GM21367 (cell line): Measurements from ENCODE around the gene HAUS3.
"Not testable (repeated sequence)": the region's sequence is repeated elsewhere in the genome, so short reads cannot be mapped to it uniquely, and the experiment has no call there.

Source experiments
- ATAC-seq: cut with Tn5 transposase; IDR thresholded peaks from one replicate; pipeline ENCODE4 v1.9.1; 2021; ENCODE audit not compliant: unreplicated experiment

Gene HAUS3

GRCh38 chr4:2275546-2276251 lies 33.8 kb upstream of the HAUS3 start:
- no peak for ATAC-seq

GRCh38 chr4:2275044-2275397 lies 33.1 kb upstream of the HAUS3 start:
- not testable (repeated sequence) for ATAC-seq

- no peak for ATAC-seq
These were observed 32.6 kb upstream of the HAUS3 start for GRCh38 chr4:2274320-2275043.

GRCh38 chr4:2273657-2274319 lies 31.9 kb upstream of the HAUS3 start:
- ATAC-seq: no peak

- no peak for ATAC-seq
These were observed 31.3 kb upstream of the HAUS3 start for GRCh38 chr4:2273221-2273620.

- ATAC-seq: no peak
These were observed 30.9 kb upstream of the HAUS3 start for GRCh38 chr4:2272828-2273120.

- no peak for ATAC-seq
These were observed 30.3 kb upstream of the HAUS3 start for GRCh38 chr4:2272026-2272827.

- no peak for ATAC-seq
These were observed 29.5 kb upstream of the HAUS3 start for GRCh38 chr4:2271279-2272025.

- no peak for ATAC-seq
These were observed 28.6 kb upstream of the HAUS3 start for GRCh38 chr4:2270341-2271165.

GRCh38 chr4:2269618-2270163 lies 27.8 kb upstream of the HAUS3 start:
- ATAC-seq: no peak

GRCh38 chr4:2269206-2269531 lies 27.2 kb upstream of the HAUS3 start:
- ATAC-seq: no peak

GRCh38 chr4:2268357-2269205 lies 26.7 kb upstream of the HAUS3 start:
- no peak for ATAC-seq

GRCh38 chr4:2267841-2268240 lies 25.9 kb upstream of the HAUS3 start:
- no peak for ATAC-seq

- ATAC-seq: no peak
These were observed 25.4 kb upstream of the HAUS3 start for GRCh38 chr4:2267320-2267811.

GRCh38 chr4:2266821-2267220 lies 24.9 kb upstream of the HAUS3 start:
- no peak for ATAC-seq

GRCh38 chr4:2266181-2266580 lies 24.3 kb upstream of the HAUS3 start:
- no peak for ATAC-seq

GRCh38 chr4:2265113-2266110 lies 23.5 kb upstream of the HAUS3 start:
- ATAC-seq: no peak
